Measurements from ENCODE around the gene LPCAT2. TPM values are rescaled to one million over a fixed set of nuclear protein-coding genes. Genes with fewer than 3 reads are reported as not detected.

Gene LPCAT2
- total and polyA plus RNA-seq, 2 of the 13 experiments (the other 11 are each of a cell fraction or from before 2014, with no cell fraction given) = 9.9 to 17.6 TPM

DNA sequence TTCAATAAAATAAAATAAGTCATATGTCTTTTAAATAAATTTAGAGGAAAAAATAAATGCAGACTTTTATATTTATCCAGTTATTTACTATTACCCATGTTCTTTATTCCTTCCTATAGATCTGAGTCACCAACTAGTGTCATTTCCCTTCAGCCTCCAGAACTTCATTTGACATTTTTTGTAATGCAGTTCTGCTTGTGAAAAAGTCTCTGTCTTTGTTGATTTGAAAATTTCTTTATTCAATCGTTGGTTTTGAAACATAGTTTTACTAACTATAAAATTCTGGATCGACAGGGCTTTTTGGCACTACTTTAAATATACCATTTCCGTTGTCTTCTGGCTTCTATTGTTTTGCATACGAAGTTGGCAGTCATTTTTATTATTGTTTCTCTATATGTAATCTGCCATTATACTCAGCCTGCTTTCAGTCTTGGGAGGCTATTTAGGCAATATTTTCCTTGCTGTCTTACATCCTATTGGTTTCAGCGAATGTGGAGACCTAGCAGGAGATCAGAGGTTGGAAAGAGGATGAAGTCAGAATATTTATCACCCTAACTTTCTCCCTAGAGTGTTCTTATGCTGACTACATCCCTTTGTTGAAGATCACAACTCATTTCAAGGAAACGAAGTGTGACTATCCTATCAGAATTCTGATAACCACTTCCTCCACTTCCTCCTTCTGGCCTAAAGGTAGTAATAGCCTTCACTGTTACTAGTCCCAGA is 104.9 kb downstream of the LPCAT2 start (continued):
- TF ChIP-seq SMAD1 (CRISPR knock-in tag; IDR thresholded peaks at IDR 0.05; ENCODE audit: borderline replicate concordance, low read depth) = no peak
- no peak for TF ChIP-seq MTF2 (CRISPR knock-in tag; IDR thresholded peaks at IDR 0.05; ENCODE audit: borderline replicate concordance)
- TF ChIP-seq GPN1 (CRISPR knock-in tag; IDR thresholded peaks at IDR 0.05; ENCODE audit: borderline replicate concordance) = no peak
- TF ChIP-seq, protein P1, sequence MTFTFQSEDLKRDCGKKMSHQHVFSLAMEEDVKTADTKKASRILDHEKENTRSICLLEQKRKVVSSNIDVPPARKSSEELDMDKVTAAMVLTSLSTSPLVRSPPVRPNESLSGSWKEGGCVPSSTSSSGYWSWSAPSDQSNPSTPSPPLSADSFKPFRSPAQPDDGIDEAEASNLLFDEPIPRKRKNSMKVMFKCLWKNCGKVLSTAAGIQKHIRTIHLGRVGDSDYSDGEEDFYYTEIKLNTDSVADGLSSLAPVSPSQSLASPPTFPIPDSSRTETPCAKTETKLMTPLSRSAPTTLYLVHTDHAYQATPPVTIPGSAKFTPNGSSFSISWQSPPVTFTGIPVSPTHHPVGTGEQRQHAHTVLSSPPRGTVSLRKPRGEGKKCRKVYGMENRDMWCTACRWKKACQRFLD (CRISPR knock-in tag; IDR thresholded peaks at IDR 0.05; ENCODE audit: borderline replicate concordance) = no peak

DNA sequence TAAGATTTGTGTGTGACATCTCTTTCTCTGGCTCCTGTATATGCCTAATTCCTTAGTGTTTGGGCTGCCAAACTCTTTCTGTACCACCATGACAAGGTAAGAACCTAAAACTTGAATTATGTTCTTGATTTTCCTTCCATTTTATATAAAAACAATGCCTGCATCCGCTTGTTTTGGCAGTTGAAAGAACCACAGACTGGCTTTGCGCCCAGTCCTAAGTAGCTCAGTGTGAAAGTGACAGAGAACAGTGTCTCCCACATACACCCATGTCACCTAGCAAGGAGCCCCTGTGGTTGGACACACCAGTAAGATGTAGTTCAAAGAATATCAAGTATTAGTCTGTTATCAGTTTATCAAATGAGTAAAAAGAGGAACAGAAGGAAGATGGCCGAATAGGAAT is 106.2 kb downstream of the LPCAT2 start:
- WGBS (ENCODE audit: low lambda C conversion rate) = 78% methylated on average over 3 of the region's 3 CpGs
- intact Hi-C loops (cut with micrococcal nuclease; ENCODE audit: unreplicated experiment) (no loop called here), in situ Hi-C loops (cut with HindIII; ENCODE audit: extremely low pct_ligation_motif_present, low pct_unique_long_range_greater_than_20kb) (no loop called here)
- Histone ChIP-seq H3K27ac (ENCODE audit: extremely low read length, insufficient read depth, low read length) (no peak overlapping the region), H2AFZ (ENCODE audit: low read length) (no peak overlapping the region), H3K27me3 (ENCODE audit: control insufficient read depth in 1 of 2, insufficient read depth in 2 of 2, low read length in 2 of 2) (no peaks in the 10 kb centered on the region), H3K36me3 (replicated peaks in 1 of 2; ENCODE audit: control insufficient read depth in 1 of 2, insufficient read depth in 2 of 2, low read length in 2 of 2) (no peaks in the 10 kb centered on the region), H4K20me1 (ENCODE audit: insufficient read depth, low read length) (no peaks in the 10 kb centered on the region), H3K4me3 (replicated peaks in 1 of 3; ENCODE audit: insufficient read depth in 1 of 3, low read depth in 2 of 3, low read length in 3 of 3) (no peak overlapping the region), H3K4me1 (ENCODE audit: insufficient read depth, low read length) (no peaks in the 10 kb centered on the region), H3K9ac (ENCODE audit: insufficient read depth, low read depth, low read length) (no peak overlapping the region), H3K9me3 (ENCODE audit: low read length) (peaks cover 6% of the 10 kb centered on the region; the same call in 1 of the 2 replicates), H3K79me2 (ENCODE audit: insufficient read depth, low read length) (no peaks in the 10 kb centered on the region), H3K4me2 (ENCODE audit: low read depth, low read length) (no peak overlapping the region)
- DNase-seq (ENCODE audit: low spot score) = no peak
- ChIA-PET POLR2A (no interaction called here), CTCF (ENCODE audit: low intra/inter-chr PET ratio, low total read pairs) (no interaction called here)
- ATAC-seq = no peak
- no peak for FAIRE-seq
- no TSS peak for BruUV-seq (replicated peaks)
- TF ChIP-seq, protein P2, sequence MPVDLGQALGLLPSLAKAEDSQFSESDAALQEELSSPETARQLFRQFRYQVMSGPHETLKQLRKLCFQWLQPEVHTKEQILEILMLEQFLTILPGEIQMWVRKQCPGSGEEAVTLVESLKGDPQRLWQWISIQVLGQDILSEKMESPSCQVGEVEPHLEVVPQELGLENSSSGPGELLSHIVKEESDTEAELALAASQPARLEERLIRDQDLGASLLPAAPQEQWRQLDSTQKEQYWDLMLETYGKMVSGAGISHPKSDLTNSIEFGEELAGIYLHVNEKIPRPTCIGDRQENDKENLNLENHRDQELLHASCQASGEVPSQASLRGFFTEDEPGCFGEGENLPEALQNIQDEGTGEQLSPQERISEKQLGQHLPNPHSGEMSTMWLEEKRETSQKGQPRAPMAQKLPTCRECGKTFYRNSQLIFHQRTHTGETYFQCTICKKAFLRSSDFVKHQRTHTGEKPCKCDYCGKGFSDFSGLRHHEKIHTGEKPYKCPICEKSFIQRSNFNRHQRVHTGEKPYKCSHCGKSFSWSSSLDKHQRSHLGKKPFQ (CRISPR knock-in tag; IDR thresholded peaks at IDR 0.05; ENCODE audit: insufficient replicate concordance) = no peak
- TF ChIP-seq RAD51 (IDR thresholded peaks at IDR 0.05; ENCODE audit: borderline replicate concordance) (no peak), RAD21 (CRISPR knock-in tag; IDR thresholded peaks at IDR 0.05) (no peak), ZBTB38 (CRISPR knock-in tag; IDR thresholded peaks at IDR 0.05) (no peak), SIX4 (CRISPR knock-in tag; IDR thresholded peaks at IDR 0.05) (no peak)
- TF ChIP-seq, protein P3, sequence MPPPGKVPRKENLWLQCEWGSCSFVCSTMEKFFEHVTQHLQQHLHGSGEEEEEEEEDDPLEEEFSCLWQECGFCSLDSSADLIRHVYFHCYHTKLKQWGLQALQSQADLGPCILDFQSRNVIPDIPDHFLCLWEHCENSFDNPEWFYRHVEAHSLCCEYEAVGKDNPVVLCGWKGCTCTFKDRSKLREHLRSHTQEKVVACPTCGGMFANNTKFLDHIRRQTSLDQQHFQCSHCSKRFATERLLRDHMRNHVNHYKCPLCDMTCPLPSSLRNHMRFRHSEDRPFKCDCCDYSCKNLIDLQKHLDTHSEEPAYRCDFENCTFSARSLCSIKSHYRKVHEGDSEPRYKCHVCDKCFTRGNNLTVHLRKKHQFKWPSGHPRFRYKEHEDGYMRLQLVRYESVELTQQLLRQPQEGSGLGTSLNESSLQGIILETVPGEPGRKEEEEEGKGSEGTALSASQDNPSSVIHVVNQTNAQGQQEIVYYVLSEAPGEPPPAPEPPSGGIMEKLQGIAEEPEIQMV (CRISPR knock-in tag; IDR thresholded peaks at IDR 0.05; ENCODE audit: low read depth) = no peak
- TF ChIP-seq, protein P4, sequence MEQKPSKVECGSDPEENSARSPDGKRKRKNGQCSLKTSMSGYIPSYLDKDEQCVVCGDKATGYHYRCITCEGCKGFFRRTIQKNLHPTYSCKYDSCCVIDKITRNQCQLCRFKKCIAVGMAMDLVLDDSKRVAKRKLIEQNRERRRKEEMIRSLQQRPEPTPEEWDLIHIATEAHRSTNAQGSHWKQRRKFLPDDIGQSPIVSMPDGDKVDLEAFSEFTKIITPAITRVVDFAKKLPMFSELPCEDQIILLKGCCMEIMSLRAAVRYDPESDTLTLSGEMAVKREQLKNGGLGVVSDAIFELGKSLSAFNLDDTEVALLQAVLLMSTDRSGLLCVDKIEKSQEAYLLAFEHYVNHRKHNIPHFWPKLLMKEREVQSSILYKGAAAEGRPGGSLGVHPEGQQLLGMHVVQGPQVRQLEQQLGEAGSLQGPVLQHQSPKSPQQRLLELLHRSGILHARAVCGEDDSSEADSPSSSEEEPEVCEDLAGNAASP (CRISPR knock-in tag; IDR thresholded peaks at IDR 0.05; ENCODE audit: borderline replicate concordance) = no peak
- TF ChIP-seq, protein P5, sequence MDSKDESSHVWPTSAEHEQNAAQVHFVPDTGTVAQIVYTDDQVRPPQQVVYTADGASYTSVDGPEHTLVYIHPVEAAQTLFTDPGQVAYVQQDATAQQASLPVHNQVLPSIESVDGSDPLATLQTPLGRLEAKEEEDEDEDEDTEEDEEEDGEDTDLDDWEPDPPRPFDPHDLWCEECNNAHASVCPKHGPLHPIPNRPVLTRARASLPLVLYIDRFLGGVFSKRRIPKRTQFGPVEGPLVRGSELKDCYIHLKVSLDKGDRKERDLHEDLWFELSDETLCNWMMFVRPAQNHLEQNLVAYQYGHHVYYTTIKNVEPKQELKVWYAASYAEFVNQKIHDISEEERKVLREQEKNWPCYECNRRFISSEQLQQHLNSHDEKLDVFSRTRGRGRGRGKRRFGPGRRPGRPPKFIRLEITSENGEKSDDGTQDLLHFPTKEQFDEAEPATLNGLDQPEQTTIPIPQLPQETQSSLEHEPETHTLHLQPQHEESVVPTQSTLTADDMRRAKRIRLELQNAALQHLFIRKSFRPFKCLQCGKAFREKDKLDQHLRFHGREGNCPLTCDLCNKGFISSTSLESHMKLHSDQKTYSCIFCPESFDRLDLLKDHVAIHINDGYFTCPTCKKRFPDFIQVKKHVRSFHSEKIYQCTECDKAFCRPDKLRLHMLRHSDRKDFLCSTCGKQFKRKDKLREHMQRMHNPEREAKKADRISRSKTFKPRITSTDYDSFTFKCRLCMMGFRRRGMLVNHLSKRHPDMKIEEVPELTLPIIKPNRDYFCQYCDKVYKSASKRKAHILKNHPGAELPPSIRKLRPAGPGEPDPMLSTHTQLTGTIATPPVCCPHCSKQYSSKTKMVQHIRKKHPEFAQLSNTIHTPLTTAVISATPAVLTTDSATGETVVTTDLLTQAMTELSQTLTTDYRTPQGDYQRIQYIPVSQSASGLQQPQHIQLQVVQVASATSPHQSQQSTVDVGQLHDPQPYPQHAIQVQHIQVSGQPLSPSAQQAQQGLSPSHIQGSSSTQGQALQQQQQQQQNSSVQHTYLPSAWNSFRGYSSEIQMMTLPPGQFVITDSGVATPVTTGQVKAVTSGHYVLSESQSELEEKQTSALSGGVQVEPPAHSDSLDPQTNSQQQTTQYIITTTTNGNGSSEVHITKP (CRISPR knock-in tag; IDR thresholded peaks at IDR 0.05; ENCODE audit: low read depth) = no peak

Data from HepG2 (cell line).